ENCODE measurements around the gene POLR1A.
A peak's percentile ranks its signal among the peaks of the same experiment; 100 is the strongest.

Gene POLR1A

DNA sequence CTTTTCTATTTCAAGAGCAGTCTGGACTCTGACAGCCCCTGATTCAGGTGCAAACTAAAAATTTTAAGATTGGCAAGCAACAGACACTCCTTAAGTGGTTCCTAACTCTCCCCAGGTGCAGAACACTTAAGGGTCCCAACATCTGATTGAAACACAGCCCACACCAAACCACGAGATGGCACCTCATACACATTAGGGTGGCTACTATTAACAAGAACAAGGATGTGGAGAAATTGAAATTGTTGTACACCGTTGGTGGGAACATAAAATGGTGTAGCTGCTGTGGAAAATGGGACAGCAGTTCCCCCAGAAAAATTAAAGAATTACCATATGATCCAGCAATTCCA, 82.3 kb downstream of the POLR1A start:
- DNase-seq (ENCODE audit: low spot score): no peak
- no peak for FAIRE-seq

DNA sequence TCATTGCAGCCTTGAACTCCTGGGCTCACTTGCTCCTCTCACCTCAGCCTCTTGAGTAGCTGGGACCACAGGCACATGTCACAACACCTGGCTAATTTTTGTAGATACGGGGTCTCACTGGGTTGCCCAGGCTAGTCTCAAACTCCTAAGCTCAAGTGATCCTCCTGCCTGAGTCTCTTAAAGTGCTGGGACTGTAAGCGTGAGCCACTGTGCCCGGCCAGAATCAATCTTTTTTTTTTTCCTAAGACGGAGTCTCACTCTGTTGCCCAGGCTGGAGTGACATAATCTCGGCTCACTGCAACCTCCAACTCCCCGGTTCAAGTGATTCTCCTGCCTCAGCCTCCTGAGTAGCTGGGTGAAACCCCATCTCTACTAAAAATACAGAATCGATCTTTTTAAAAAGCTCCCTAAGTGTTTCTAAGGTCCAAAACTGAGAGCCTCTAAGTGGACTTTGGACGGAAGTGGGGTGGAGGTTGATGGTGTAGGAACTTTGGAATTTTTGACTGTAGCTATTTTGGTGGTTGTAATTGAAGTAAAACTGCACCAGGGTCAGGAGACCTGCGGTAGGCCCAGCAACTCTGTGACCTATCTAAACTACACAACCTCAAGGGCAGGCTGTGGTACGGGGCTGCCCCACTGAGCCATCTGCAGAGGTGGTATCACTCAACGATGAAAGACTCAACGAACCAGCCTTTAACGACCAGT, 82.9 kb downstream of the POLR1A start:
- no peak for FAIRE-seq

GRCh38 chr2:86021396-86022378, 84.0 kb downstream of the POLR1A start:
- FAIRE-seq (no peak), DNase-seq (ENCODE audit: low spot score) (no peak)

More for the DNA sequence above, 82.9 kb downstream of the POLR1A start:
- no peak for DNase-seq (ENCODE audit: low spot score)

GRCh38 chr2:86020984-86021383, 84.7 kb downstream of the POLR1A start:
- DNase-seq (ENCODE audit: low spot score) (no peak), FAIRE-seq (no peak)

- no peak for FAIRE-seq
Observed at GRCh38 chr2:86019121-86019520, 86.6 kb downstream of the POLR1A start.

DNA sequence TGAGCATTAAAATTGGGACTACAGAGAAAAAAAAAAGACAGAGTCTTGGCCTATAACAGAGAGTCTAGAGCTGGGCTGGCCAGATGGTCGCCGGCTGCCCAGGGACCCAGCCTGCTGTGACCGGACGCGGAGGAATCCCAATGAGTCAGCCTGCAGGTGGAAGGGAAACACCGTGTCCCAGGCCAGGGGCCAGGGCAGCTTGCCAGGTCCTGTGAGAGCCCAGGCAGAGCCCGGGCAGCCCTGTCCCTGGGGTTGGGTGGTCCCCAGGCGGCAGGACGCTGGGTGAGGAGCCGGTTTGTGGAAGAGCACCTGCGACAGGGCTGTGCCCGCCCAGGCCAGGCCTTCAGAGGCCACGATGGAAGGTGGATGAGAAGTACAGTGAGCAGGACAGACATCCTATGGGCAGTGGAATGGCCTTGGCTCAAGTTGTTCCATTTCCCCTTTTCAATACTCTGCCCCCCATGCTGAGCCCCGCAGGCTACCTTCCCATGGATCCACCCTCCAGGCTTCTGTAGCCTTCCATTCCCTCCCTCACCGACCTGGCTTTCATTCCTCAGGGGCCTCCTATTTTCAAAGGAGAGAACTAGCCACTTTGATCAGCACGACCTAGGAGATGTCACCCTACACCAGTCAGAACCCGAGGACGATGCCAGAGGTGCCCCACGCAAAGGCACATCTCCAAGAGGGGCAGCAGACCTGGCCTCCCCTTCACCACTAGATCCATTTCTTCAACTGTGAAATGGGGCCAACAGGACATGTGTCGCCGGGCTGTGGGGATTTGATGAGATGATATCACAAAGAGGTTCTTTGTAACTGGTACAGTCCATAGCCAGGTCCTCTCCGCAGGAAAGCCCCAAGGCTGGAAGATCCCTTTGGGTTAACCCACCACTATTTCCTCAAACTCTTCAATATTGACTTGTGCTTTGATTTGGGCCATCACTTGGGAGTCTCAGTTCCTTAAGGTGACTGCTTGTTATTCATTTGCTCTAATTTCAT, 87.5 kb downstream of the POLR1A start:
- DNase-seq (ENCODE audit: low spot score) (peak; percentile 72), FAIRE-seq (no peak)

More at GRCh38 chr2:86019121-86019520, 86.6 kb downstream of the POLR1A start:
- DNase-seq (ENCODE audit: low spot score): no peak

- DNase-seq (ENCODE audit: low spot score) (no peak), FAIRE-seq (no peak)
Observed at GRCh38 chr2:86016581-86016980, 89.1 kb downstream of the POLR1A start.

DNA sequence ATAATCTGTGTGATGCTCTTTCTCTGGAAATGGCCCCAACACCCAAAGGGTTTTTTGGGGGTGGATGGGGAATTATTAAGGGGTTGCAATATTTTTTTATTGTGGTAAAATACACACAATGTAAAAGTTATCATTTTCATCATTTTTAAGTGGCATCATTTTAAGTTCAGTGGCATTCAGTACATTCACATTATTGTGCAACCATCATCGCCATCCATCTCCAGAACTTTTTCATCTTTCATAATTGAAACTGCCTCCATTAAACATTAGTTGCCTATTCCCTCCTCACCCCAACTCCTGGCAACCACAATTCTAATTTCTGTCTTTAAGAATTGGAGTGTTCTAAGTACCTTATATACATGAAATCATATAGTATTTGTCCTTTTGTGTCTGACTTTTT, 90.0 kb downstream of the POLR1A start:
- DNase-seq (ENCODE audit: low spot score) (no peak), FAIRE-seq (no peak)

DNA sequence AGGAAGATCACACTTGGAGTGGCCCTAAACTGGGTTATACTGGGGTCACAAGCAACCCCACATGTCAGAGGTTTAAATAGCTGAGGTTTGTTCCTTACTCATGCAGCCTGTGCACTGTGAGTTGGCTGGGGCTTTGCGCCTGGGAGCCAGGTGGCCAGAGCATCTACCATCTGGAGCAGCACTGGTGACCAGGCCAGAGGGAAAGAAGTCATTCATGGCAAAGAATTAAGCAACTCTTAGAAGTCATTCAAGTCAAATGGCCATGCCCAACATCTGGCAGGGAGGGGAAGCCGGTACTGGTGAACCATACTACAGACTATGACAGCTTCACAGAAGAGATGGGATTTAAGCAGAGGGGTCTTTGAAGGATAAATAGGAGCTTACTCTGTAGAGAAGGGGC, 90.7 kb downstream of the POLR1A start:
- DNase-seq (ENCODE audit: low spot score): no peak
- no peak for FAIRE-seq

DNA sequence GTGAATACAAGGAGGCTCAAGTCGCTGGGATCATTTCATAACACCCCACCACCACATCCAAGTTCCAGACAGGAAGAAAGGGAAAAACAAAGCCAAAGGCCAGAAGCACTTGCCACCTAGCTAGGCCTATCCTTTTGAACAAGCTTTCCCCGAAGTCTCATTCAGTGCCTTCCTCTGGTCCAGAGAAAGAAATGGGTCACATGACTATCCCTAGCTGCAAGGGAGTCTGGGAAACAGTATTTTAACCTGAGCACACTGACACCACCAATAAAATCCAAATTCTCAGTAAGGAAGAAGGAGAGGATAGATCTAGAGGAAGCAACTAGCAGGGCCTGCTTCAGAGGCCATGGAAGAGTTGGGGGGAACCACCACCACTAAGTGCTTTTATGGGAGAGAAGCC, 91.2 kb downstream of the POLR1A start:
- FAIRE-seq (no peak), DNase-seq (ENCODE audit: low spot score) (no peak)

GRCh38 chr2:86012007-86012712, 93.5 kb downstream of the POLR1A start:
- DNase-seq (ENCODE audit: low spot score): no peak
- no peak for FAIRE-seq

DNA sequence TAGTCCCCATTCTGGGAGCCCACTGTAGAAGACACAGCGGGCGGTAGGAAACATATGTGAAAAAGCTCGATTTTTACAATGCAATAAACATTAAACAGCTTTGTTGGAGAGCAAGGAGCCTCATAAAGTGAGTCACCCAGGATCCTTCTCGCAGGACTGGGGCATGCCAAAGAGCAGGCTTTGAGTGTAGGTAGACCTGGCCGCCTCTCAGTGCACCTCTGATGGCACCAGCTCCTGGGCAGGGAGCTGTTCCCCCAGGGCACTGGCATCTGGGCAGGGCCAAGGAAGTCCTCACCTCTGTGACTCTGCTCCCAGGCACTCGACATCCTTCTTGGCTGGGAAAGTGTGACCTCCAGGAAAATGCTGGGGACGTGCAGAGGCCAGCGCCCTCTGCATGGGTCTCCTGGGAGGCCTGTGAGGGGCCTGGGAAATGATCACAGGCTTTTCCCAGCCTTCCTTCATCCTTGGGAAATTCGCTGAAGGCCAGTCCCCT, 94.2 kb downstream of the POLR1A start:
- DNase-seq (ENCODE audit: low spot score) (no peak), FAIRE-seq (no peak)

DNA sequence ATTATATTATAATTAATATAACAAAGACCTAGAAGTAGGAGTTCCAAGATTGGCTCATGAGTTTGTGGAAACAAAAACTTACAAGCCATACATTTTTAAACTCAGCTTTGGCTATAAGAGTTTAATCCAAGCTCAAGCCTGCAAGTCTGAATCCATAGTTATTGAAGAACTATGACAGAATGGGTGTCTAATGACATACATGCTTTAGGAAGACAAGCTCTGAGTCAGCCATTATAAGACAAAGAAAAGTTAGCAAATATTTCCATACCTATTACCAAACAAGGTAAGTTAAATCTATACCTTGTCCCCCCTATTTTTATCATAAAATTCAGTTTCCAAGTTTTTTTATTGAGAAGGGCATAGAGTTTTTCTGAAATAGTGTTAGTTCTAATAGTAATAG, 95.6 kb downstream of the POLR1A start:
- DNase-seq (ENCODE audit: low spot score) (no peak), FAIRE-seq (no peak)

GRCh38 chr2:86006524-86006923, 99.2 kb downstream of the POLR1A start:
- FAIRE-seq: no peak
- no peak for DNase-seq (ENCODE audit: low spot score)

GRCh38 chr2:86003967-86004366, 101.7 kb downstream of the POLR1A start:
- FAIRE-seq: no peak
- no peak for DNase-seq (ENCODE audit: low spot score)

- DNase-seq (ENCODE audit: low spot score) (no peak), FAIRE-seq (no peak)
Observed at GRCh38 chr2:86003104-86003503, 102.6 kb downstream of the POLR1A start.

DNA sequence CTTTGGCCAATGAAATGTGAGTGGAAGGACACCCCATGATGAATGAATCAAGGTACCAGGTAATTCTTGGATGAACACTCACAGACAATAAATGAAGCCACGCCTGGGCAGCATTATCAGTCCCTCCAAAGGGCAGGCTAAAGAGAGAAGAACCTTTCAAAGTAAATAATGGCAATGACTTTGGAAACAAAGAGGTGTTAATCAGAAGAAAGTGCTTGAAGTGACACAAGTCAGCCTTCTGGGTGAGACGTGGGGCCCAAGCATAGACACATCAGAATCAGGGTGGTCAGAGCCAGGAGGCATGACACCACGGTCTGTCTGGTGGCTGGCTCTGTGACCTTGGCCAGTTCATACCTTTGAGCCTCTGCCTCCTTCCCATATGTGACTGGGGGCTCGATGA, 103.3 kb downstream of the POLR1A start:
- no peak for FAIRE-seq
- no peak for DNase-seq (ENCODE audit: low spot score)

DNA sequence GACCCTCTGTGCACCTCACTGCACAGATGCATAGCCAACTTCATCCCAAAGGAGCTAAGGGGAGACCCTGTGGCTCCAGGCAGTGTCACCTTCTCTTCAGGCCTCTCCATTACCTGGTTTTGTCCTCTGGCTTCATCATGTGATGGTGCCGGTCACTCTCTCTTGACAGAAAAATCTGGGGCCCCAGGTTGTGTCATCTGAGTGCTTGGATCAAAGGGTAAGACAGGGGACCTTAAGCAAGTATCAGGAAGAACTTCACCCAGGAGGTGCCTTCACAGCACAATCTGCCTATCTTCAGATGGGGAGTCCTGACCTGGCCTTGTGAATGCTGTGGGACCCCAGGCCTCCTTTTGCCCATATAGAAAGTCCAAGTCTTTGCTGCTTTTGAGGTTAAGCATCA, 104.4 kb downstream of the POLR1A start:
- DNase-seq (ENCODE audit: low spot score) (no peak), FAIRE-seq (no peak)

- DNase-seq (ENCODE audit: low spot score): no peak
- FAIRE-seq: no peak
Observed at GRCh38 chr2:86000938-86001312, 104.8 kb downstream of the POLR1A start.

- FAIRE-seq (no peak), DNase-seq (ENCODE audit: low spot score) (no peak)
Observed at GRCh38 chr2:86000131-86000937, 105.4 kb downstream of the POLR1A start.

All from urothelium cell line (cell line).